Progenitor cell of endocrine pancreas (in vitro differentiated cells): ENCODE measurements around the gene RASGRF2. TPM values are rescaled to one million over a fixed set of nuclear protein-coding genes. Genes with fewer than 3 reads are reported as not detected.

ENCODE experiments used
- DNase-seq: peaks from one replicate; pipeline ENCODE4 v3.0.0; 2021; ENCODE audit warnings: low spot score; ENCODE audit not compliant: unreplicated experiment
- H3K27ac Mint-ChIP-seq: 2 replicates; pipeline ENCODE4 v1.8.0; 2021; ENCODE audit warnings: mild to moderate bottlenecking, moderate library complexity, mixed read lengths
- H3K27me3 Mint-ChIP-seq: 2 replicates; pipeline ENCODE4 v1.8.0; 2021; ENCODE audit warnings: mixed read lengths
- H3K36me3 Mint-ChIP-seq: 2 replicates; pipeline ENCODE4 v1.8.0; 2022; ENCODE audit warnings: mixed read lengths; ENCODE audit not compliant: insufficient read depth
- H3K4me1 Mint-ChIP-seq: 2 replicates; pipeline ENCODE4 v1.8.0; 2021; ENCODE audit warnings: low read depth, mixed read lengths
- H3K4me3 Mint-ChIP-seq: 2 replicates; pipeline ENCODE4 v1.8.0; 2021; ENCODE audit warnings: low read depth, mild to moderate bottlenecking, moderate library complexity, mixed read lengths
- H3K9me3 Mint-ChIP-seq: 2 replicates; pipeline ENCODE4 v1.8.0; 2021; ENCODE audit warnings: low read depth, mixed read lengths
- total RNA-seq: library from RNA; stranded (reverse); gene quantifications from 2 replicates; pipeline ENCODE4 v1.2.1, GENCODE V29; 2021
- TF ChIP-seq, protein P1 (sequence below): fragments of 200-600 bp; sonication (generic); IDR thresholded peaks from one replicate; pipeline ENCODE4 v1.5.0; 2021; ENCODE audit warnings: antibody characterized with exemption, mild to moderate bottlenecking; ENCODE audit not compliant: unreplicated experiment

RASGRF2 gene
- total RNA-seq, 1 donor from 2014 or later = 0.62 TPM

DNA sequence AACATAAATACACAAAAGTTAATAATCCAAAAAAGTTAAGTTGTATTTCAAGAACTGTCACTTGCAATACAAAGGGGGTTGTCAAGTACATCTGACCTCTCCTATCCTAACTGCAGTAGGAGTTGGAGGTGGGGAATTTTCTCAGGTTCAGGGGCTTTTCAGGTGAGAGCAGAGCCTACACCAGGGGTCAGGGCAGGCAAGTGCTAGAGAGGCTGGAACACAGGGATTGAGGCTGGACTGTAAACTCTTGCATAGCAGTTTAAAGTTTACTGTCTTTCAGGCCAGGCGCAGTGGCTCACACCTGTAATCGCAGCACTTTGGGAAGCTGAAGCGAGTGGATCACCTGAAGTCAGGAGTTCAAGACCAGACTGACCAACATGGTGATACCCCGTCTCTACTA lies 25.4 kb upstream of the RASGRF2 start:
- no peaks in the 10 kb centered on the region for H3K36me3 Mint-ChIP-seq
- TF ChIP-seq, protein P1, sequence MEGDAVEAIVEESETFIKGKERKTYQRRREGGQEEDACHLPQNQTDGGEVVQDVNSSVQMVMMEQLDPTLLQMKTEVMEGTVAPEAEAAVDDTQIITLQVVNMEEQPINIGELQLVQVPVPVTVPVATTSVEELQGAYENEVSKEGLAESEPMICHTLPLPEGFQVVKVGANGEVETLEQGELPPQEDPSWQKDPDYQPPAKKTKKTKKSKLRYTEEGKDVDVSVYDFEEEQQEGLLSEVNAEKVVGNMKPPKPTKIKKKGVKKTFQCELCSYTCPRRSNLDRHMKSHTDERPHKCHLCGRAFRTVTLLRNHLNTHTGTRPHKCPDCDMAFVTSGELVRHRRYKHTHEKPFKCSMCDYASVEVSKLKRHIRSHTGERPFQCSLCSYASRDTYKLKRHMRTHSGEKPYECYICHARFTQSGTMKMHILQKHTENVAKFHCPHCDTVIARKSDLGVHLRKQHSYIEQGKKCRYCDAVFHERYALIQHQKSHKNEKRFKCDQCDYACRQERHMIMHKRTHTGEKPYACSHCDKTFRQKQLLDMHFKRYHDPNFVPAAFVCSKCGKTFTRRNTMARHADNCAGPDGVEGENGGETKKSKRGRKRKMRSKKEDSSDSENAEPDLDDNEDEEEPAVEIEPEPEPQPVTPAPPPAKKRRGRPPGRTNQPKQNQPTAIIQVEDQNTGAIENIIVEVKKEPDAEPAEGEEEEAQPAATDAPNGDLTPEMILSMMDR = no peak
- no peaks in the 10 kb centered on the region for H3K9me3 Mint-ChIP-seq
- no peak for DNase-seq
- peaks cover 3% of the 10 kb centered on the region for H3K27me3 Mint-ChIP-seq
- no peak overlapping the region for H3K4me3 Mint-ChIP-seq
- no peak overlapping the region for H3K27ac Mint-ChIP-seq
- no peaks in the 10 kb centered on the region for H3K4me1 Mint-ChIP-seq

- no peaks in the 10 kb centered on the region for H3K4me1 Mint-ChIP-seq
- H3K4me3 Mint-ChIP-seq = no peak overlapping the region
- peaks cover 3% of the 10 kb centered on the region for H3K27me3 Mint-ChIP-seq
- TF ChIP-seq, protein P1 = no peak
- H3K9me3 Mint-ChIP-seq = no peaks in the 10 kb centered on the region
- no peak for DNase-seq
- no peak overlapping the region for H3K27ac Mint-ChIP-seq
- no peaks in the 10 kb centered on the region for H3K36me3 Mint-ChIP-seq
Measured at GRCh38 chr5:80935811-80936385, 24.3 kb upstream of the RASGRF2 start.

DNA sequence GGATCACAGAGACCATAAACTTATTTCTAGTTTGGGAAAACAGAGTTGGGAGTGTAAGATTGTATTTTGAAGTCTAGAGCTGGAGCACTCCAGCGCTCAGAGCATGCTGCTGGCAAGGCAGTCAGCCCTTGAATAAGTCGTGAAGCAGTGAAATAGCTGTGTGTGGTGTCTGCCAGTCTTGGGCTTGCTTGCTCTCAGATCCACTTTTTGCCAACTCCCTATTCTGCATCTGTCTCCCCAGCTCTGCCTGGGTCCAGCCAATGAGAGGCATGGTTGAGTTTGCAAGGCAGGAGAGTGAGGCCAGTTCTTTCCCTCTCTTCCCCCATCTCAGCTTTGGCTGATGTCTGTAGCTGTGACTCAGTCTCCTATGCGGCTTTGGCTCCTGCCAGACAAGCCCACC lies 23.3 kb upstream of the RASGRF2 start:
- H3K4me3 Mint-ChIP-seq = no peak overlapping the region
- TF ChIP-seq, protein P1 = no peak
- no peaks in the 10 kb centered on the region for H3K9me3 Mint-ChIP-seq
- no peak overlapping the region for H3K27ac Mint-ChIP-seq
- peaks cover 3% of the 10 kb centered on the region for H3K27me3 Mint-ChIP-seq
- no peaks in the 10 kb centered on the region for H3K36me3 Mint-ChIP-seq
- H3K4me1 Mint-ChIP-seq = no peaks in the 10 kb centered on the region
- no peak for DNase-seq

GRCh38 chr5:80937584-80938356 lies 22.4 kb upstream of the RASGRF2 start:
- Mint-ChIP-seq H3K4me1 (no peaks in the 10 kb centered on the region), H3K27ac (no peak overlapping the region), H3K27me3 (peaks cover 3% of the 10 kb centered on the region), H3K4me3 (no peak overlapping the region), H3K9me3 (no peaks in the 10 kb centered on the region), H3K36me3 (no peaks in the 10 kb centered on the region)
- no peak for DNase-seq
- TF ChIP-seq, protein P1 = no peak

GRCh38 chr5:80941496-80941895 lies 18.7 kb upstream of the RASGRF2 start:
- no peaks in the 10 kb centered on the region for H3K36me3 Mint-ChIP-seq

More at GRCh38 chr5:80941496-80941895, 18.7 kb upstream of the RASGRF2 start:
- no peak for DNase-seq
- Mint-ChIP-seq H3K27ac (no peak overlapping the region), H3K9me3 (peaks cover 4% of the 10 kb centered on the region), H3K4me3 (no peak overlapping the region), H3K4me1 (no peaks in the 10 kb centered on the region), H3K27me3 (peaks cover 3% of the 10 kb centered on the region)
- TF ChIP-seq, protein P1 = no peak
